Lower leg skin (tissue), 4 donors: ENCODE measurements around the gene ABI1. TPM values are rescaled to one million over a fixed set of nuclear protein-coding genes. Genes with fewer than 3 reads are reported as not detected.

Experiments used
- DNase-seq, 2 donors: peaks; one replicate each; pipeline ENCODE4 v3.0.0-alpha.2; 2019; ENCODE audit warnings: low spot score in 2 of 2
- H3K4me3 ChIP-seq: fragments of 200-600 bp; sonication (generic); 2 replicates; pipeline ENCODE4 v1.5.1; 2017; ENCODE audit warnings: mild to moderate bottlenecking, low read depth; ENCODE audit not compliant: poor library complexity, severe bottlenecking
- CTCF ChIP-seq, 3 donors: fragments of 450-650 bp; IDR thresholded peaks; one replicate each; pipeline ENCODE4 v1.5.1; 2016; ENCODE audit warnings: antibody characterized with exemption in 3 of 3, mild to moderate bottlenecking in 3 of 3, moderate library complexity in 2 of 3
- POLR2A ChIP-seq, 2 donors: fragments of 450-650 bp; IDR thresholded peaks; one replicate each; pipeline ENCODE4 v1.6.1; 2016 to 2017; ENCODE audit warnings: antibody characterized with exemption in 2 of 2, mild to moderate bottlenecking in 1 of 2, moderate library complexity in 1 of 2
- WGBS, 2 donors: methylation state at CpG; one replicate each; pipeline ENCODE4 v1.1.5; 2018; 5-methylcytosine and 5-hydroxymethylcytosine counted together
- intact Hi-C: fragments of 100-400 bp; cut with DNase I; formaldehyde crosslinking; loops from one replicate; pipeline ENCODE4 v1.15.0; 2023; ENCODE audit warnings: low total_unique reads
- total RNA-seq, 4 donors: library from RNA; depleted of rRNA; stranded (reverse); fragments of >200 nt; gene quantifications; one replicate each; pipeline ENCODE4 v1.1.0, GENCODE V29; 2016

ABI1 gene
- total RNA-seq, 4 donors from 2014 or later, result 59.6 to 78.5 (median 68.4) TPM

DNA sequence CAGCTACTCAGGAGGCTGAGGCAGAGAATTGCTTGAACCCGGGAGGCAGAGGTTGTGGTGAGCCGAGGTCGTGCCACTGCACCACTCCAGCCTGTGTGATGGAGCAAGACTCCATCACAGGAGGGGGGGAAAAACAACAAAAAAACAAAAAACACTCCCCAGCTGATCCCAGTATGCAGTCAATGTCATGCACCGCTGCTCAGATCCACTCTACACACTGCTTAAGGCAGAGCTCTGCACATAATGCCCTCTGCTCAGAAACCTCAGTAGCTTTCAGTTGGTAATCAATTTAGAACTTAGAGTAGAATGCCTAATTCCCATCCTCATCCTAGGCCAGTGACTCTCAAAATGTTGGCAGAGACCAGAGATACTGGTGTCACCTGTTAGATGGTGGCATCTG lies 119.4 kb downstream of the ABI1 start:
- intact Hi-C loops, result loop anchor here (5.0 kb wide), 1 partner anchor 1579 kb away; no protein-coding TSS in a partner anchor
- no peak for TF ChIP-seq POLR2A (IDR thresholded peaks at IDR 0.05)
- TF ChIP-seq CTCF (IDR thresholded peaks at IDR 0.05), result no peak
- no peak overlapping the region for H3K4me3 ChIP-seq
- DNase-seq, result no peak
- 100% methylated on average over 4 of the region's 4 CpGs for WGBS, 2 donors

DNA sequence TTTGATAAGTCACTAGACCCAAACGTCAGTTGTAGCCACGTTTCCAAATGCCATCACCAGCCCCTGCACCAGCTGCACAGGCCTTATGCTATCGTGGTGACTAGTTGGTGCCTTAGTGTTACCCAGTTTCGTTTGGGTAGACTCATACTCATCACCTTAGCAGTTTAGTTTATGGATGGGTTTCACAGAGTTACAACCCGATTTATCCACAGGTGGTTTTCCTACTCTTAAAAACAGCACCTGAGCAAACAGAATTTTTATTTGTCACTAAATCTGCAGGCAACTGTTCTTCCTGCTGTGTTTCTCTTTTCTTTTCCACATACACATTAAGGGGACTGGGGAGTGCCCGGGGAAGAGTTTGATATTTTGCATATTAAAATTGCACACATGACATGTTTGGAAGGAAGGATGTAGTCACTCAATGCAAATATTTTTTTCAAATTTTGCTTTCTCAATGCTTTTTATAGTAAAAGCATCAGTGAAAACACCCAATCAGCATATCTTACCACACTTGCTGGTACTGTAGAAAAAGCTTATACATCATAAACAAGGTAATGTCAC lies 121.6 kb downstream of the ABI1 start:
- H3K4me3 ChIP-seq, result no peak overlapping the region
- 70 to 71% methylated on average over 6 of the region's 6 CpGs for whole genome bisulfite sequencing, 2 donors
- intact Hi-C loops, result no loop called here

DNA sequence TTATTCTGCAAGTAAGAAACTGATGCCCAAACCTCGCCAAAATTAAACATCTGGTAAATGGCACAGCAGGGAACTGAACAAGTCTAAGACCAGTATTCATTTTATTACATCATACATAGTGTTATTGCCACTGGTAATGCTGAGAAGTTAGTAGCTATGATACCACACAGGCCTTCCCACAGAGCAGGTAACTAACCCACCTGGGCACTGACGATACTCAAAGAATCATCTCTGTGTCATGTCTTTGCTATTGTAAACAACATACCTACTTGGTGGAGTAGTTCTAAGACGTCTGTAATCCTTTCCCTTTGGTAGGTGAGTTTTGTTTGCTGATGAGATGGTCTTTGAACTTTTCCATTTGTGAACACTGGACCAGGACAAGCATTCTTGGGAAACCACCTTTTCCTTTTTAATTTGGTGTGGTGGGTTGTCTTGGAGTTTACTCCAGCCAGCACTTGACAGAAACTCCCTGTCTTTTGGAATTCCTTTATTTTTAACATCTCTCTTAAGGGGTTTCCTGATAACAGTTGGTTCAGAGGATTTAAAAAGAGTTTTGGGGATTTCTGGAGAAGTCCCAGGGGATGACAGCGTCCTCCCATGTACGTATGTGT lies 122.4 kb downstream of the ABI1 start:
- WGBS, 2 donors, result 77 to 83% methylated on average over 5 of the region's 5 CpGs
- H3K4me3 ChIP-seq, result no peak overlapping the region
- TF ChIP-seq CTCF (IDR thresholded peaks at IDR 0.05) (no peak), POLR2A (IDR thresholded peaks at IDR 0.05) (no peak)
- intact Hi-C loops, result no loop called here
- DNase-seq, result no peak

More for the DNA sequence above, 121.6 kb downstream of the ABI1 start:
- TF ChIP-seq POLR2A (IDR thresholded peaks at IDR 0.05) (no peak), CTCF (IDR thresholded peaks at IDR 0.05) (no peak)
- DNase-seq, result no peak

GRCh38 chr10:26737730-26738129 lies 123.0 kb downstream of the ABI1 start:
- TF ChIP-seq CTCF (IDR thresholded peaks at IDR 0.05) (no peak), POLR2A (IDR thresholded peaks at IDR 0.05) (no peak)
- 39 to 57% methylated on average over 1 of the region's 1 CpG for WGBS, 2 donors
- DNase-seq, result peak in 1 of 2 donors; percentile 46
- no peak overlapping the region for H3K4me3 ChIP-seq
- intact Hi-C loops, result no loop called here

DNA sequence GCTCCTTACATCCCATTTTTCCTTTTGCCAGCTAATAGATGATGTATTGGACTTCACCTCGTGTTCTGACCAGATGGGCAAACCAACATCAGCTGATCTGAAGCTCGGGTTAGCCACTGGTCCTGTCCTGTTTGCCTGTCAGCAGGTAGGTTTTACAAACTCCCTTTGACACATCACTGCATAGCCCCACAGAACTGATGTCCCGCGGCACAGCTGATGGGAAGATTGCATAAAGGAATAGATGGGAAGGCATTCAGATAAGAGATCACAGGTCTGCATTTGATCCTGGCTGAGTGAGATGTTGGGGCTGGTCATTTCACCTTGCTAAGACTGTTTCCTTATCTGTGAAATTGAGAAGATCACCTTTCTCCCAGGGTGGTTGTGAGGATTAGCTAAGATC lies 125.3 kb downstream of the ABI1 start:
- no peak overlapping the region for H3K4me3 ChIP-seq
- DNase-seq, result no peak
- WGBS, 2 donors, result 94 to 95% methylated on average over 4 of the region's 4 CpGs
- TF ChIP-seq POLR2A (IDR thresholded peaks at IDR 0.05), result no peak
- TF ChIP-seq CTCF (IDR thresholded peaks at IDR 0.05), result no peak
- intact Hi-C loops, result no loop called here
